Activated CD8-positive, alpha-beta memory T cell treated with anti-CD3 and anti-CD28 coated beads, Interleukin-2, amount 50 U/mL, for 1 hour (primary cell): Measurements from ENCODE around the gene GNAT3.

Source experiments
- DNase-seq: peaks from one replicate; pipeline ENCODE4 v3.0.0-alpha.2; 2020; ENCODE audit errors: extremely low read depth

GNAT3 gene

GRCh38 chr7:80500325-80500724, 11.5 kb downstream of the GNAT3 start:
- no peak for DNase-seq

GRCh38 chr7:80499350-80499953, 12.4 kb downstream of the GNAT3 start:
- no peak for DNase-seq

- DNase-seq, result no peak
These were observed 13.1 kb downstream of the GNAT3 start for GRCh38 chr7:80498481-80499349.

- no peak for DNase-seq
These were observed 15.3 kb downstream of the GNAT3 start for GRCh38 chr7:80496586-80496985.

- no peak for DNase-seq
These were observed 18.6 kb downstream of the GNAT3 start for GRCh38 chr7:80493121-80493849.

GRCh38 chr7:80491462-80491861, 20.4 kb downstream of the GNAT3 start:
- no peak for DNase-seq

GRCh38 chr7:80488851-80489370, 23.0 kb downstream of the GNAT3 start:
- DNase-seq, result no peak

- DNase-seq, result no peak
These were observed 23.5 kb downstream of the GNAT3 start for GRCh38 chr7:80488406-80488805.

- no peak for DNase-seq
These were observed 26.1 kb downstream of the GNAT3 start for GRCh38 chr7:80485721-80486120.

GRCh38 chr7:80482950-80483349, 28.9 kb downstream of the GNAT3 start:
- DNase-seq, result no peak

GRCh38 chr7:80481196-80481884, 30.5 kb downstream of the GNAT3 start:
- DNase-seq, result no peak

GRCh38 chr7:80480566-80480965, 31.3 kb downstream of the GNAT3 start:
- DNase-seq, result no peak

GRCh38 chr7:80478683-80479082, 33.2 kb downstream of the GNAT3 start:
- DNase-seq, result no peak

- no peak for DNase-seq
These were observed 35.8 kb downstream of the GNAT3 start for GRCh38 chr7:80476035-80476434.

GRCh38 chr7:80475383-80475782, 36.5 kb downstream of the GNAT3 start:
- DNase-seq, result no peak

GRCh38 chr7:80473751-80474150, 38.1 kb downstream of the GNAT3 start:
- no peak for DNase-seq

GRCh38 chr7:80472491-80473200, 39.2 kb downstream of the GNAT3 start:
- no peak for DNase-seq

GRCh38 chr7:80468931-80469714, 42.7 kb downstream of the GNAT3 start:
- no peak for DNase-seq

- DNase-seq, result no peak
These were observed 44.8 kb downstream of the GNAT3 start for GRCh38 chr7:80467069-80467468.

GRCh38 chr7:80466636-80467035, 45.2 kb downstream of the GNAT3 start:
- DNase-seq, result no peak
